Measurements from ENCODE around the gene CTNND2.
"Not testable (repeated sequence)": the region's sequence is repeated elsewhere in the genome, so short reads cannot be mapped to it uniquely, and the experiment has no call there.

Gene CTNND2

GRCh38 chr5:11620172-11620571 lies 284.1 kb downstream of the CTNND2 start:
- H3K27me3 ChIP-seq (replicated peaks in 2 of 5; ENCODE audit: control insufficient read depth in 4 of 5, insufficient read depth in 5 of 5, low read length in 4 of 5) = no peaks in the 10 kb centered on the region
- H3K4me1 ChIP-seq (ENCODE audit: control extremely low read depth in 1 of 4, control insufficient read depth in 4 of 4, insufficient read depth in 4 of 4, low read length in 3 of 4) = no peaks in the 10 kb centered on the region
- ChIA-PET POLR2A (no interaction called here), CTCF (interaction anchor here (0.9 to 1.2 kb wide), 2 partner anchors 9 to 354 kb away, joined by 3 to 6 read pairs; no protein-coding TSS in a partner anchor)
- H3K4me3 ChIP-seq (ENCODE audit: control insufficient read depth in 1 of 7, extremely low read depth in 1 of 7, insufficient read depth in 4 of 7, low read depth in 2 of 7, low read length in 6 of 7) = no peak overlapping the region
- no peak for DNase-seq
- H3K9me3 ChIP-seq (ENCODE audit: control extremely low read depth in 1 of 5, control insufficient read depth in 4 of 5, insufficient read depth in 2 of 5, low read depth in 1 of 5, low read length in 4 of 5) = peaks cover 0 to 3% (median 0%) of the 10 kb centered on the region in 5 experiments
- H3K36me3 ChIP-seq (ENCODE audit: control insufficient read depth in 4 of 4, insufficient read depth in 4 of 4, low read length in 3 of 4) = no peaks in the 10 kb centered on the region
- no peak overlapping the region for H3K27ac ChIP-seq (ENCODE audit: insufficient read depth in 1 of 2, low read depth in 1 of 2, low read length in 2 of 2, poor library complexity in 1 of 2, severe bottlenecking in 2 of 2)
- 100% methylated on average over 2 of the region's 3 CpGs for WGBS (ENCODE audit: insufficient coverage)

GRCh38 chr5:11619339-11620024 lies 284.8 kb downstream of the CTNND2 start:
- no CpG with 5 or more reads among the region's 1 CpG for WGBS (ENCODE audit: insufficient coverage)
- no peaks in the 10 kb centered on the region for H3K4me1 ChIP-seq (ENCODE audit: control extremely low read depth in 1 of 4, control insufficient read depth in 4 of 4, insufficient read depth in 4 of 4, low read length in 3 of 4)
- no peaks in the 10 kb centered on the region for H3K36me3 ChIP-seq (ENCODE audit: control insufficient read depth in 4 of 4, insufficient read depth in 4 of 4, low read length in 3 of 4)
- H3K9me3 ChIP-seq (ENCODE audit: control extremely low read depth in 1 of 5, control insufficient read depth in 4 of 5, insufficient read depth in 2 of 5, low read depth in 1 of 5, low read length in 4 of 5) = peaks cover 0 to 3% (median 0%) of the 10 kb centered on the region in 5 experiments
- ChIA-PET CTCF (interaction anchor here (0.9 to 1.2 kb wide), 3 partner anchors 9 to 353 kb away, joined by 3 to 6 read pairs (median 3); no protein-coding TSS in a partner anchor), POLR2A (no interaction called here)
- no peak overlapping the region for H3K4me3 ChIP-seq (ENCODE audit: control insufficient read depth in 1 of 7, extremely low read depth in 1 of 7, insufficient read depth in 4 of 7, low read depth in 2 of 7, low read length in 6 of 7)
- peak; percentile 31 to 54 (median 41) for DNase-seq
- H3K27ac ChIP-seq (ENCODE audit: insufficient read depth in 1 of 2, low read depth in 1 of 2, low read length in 2 of 2, poor library complexity in 1 of 2, severe bottlenecking in 2 of 2) = no peak overlapping the region
- no peaks in the 10 kb centered on the region for H3K27me3 ChIP-seq (replicated peaks in 2 of 5; ENCODE audit: control insufficient read depth in 4 of 5, insufficient read depth in 5 of 5, low read length in 4 of 5)

GRCh38 chr5:11617080-11617479 lies 287.2 kb downstream of the CTNND2 start:
- no peak overlapping the region for H3K4me3 ChIP-seq (ENCODE audit: control insufficient read depth in 1 of 7, extremely low read depth in 1 of 7, insufficient read depth in 4 of 7, low read depth in 2 of 7, low read length in 6 of 7)

GRCh38 chr5:11616624-11617023 lies 287.6 kb downstream of the CTNND2 start:
- POLR2A ChIA-PET; H3K4me1 ChIP-seq (ENCODE audit: control extremely low read depth in 1 of 4, control insufficient read depth in 4 of 4, insufficient read depth in 4 of 4, low read length in 3 of 4); H3K9me3 ChIP-seq (ENCODE audit: control extremely low read depth in 1 of 5, control insufficient read depth in 4 of 5, insufficient read depth in 2 of 5, low read depth in 1 of 5, low read length in 4 of 5); CTCF ChIA-PET; H3K4me3 ChIP-seq (ENCODE audit: control insufficient read depth in 1 of 7, extremely low read depth in 1 of 7, insufficient read depth in 4 of 7, low read depth in 2 of 7, low read length in 6 of 7); H3K27me3 ChIP-seq (replicated peaks in 2 of 5; ENCODE audit: control insufficient read depth in 4 of 5, insufficient read depth in 5 of 5, low read length in 4 of 5); H3K27ac ChIP-seq (ENCODE audit: insufficient read depth in 1 of 2, low read depth in 1 of 2, low read length in 2 of 2, poor library complexity in 1 of 2, severe bottlenecking in 2 of 2); H3K36me3 ChIP-seq (ENCODE audit: control insufficient read depth in 4 of 4, insufficient read depth in 4 of 4, low read length in 3 of 4); DNase-seq: not testable (repeated sequence)
- 97% methylated on average over 6 of the region's 7 CpGs for WGBS (ENCODE audit: insufficient coverage)

More at GRCh38 chr5:11617080-11617479, 287.2 kb downstream of the CTNND2 start:
- POLR2A ChIA-PET = no interaction called here
- 100% methylated on average over 2 of the region's 2 CpGs for WGBS (ENCODE audit: insufficient coverage)
- CTCF ChIA-PET = interaction anchor here (1.1 to 1.5 kb wide), 2 partner anchors 345 to 760 kb away, joined by 3 read pairs; no protein-coding TSS in a partner anchor
- Histone ChIP-seq H3K27ac (ENCODE audit: insufficient read depth in 1 of 2, low read depth in 1 of 2, low read length in 2 of 2, poor library complexity in 1 of 2, severe bottlenecking in 2 of 2) (no peak overlapping the region), H3K9me3 (ENCODE audit: control extremely low read depth in 1 of 5, control insufficient read depth in 4 of 5, insufficient read depth in 2 of 5, low read depth in 1 of 5, low read length in 4 of 5) (no peaks in the 10 kb centered on the region), H3K36me3 (ENCODE audit: control insufficient read depth in 4 of 4, insufficient read depth in 4 of 4, low read length in 3 of 4) (no peaks in the 10 kb centered on the region), H3K4me1 (ENCODE audit: control extremely low read depth in 1 of 4, control insufficient read depth in 4 of 4, insufficient read depth in 4 of 4, low read length in 3 of 4) (no peaks in the 10 kb centered on the region), H3K27me3 (replicated peaks in 2 of 5; ENCODE audit: control insufficient read depth in 4 of 5, insufficient read depth in 5 of 5, low read length in 4 of 5) (no peaks in the 10 kb centered on the region)
- DNase-seq = no peak

GRCh38 chr5:11611011-11611410 lies 293.2 kb downstream of the CTNND2 start:
- ChIA-PET CTCF (interaction anchor here (1.1 to 1.3 kb wide), 2 partner anchors 9 to 108 kb away, joined by 3 to 6 read pairs; no protein-coding TSS in a partner anchor), POLR2A (no interaction called here)
- Histone ChIP-seq H3K9me3 (ENCODE audit: control extremely low read depth in 1 of 5, control insufficient read depth in 4 of 5, insufficient read depth in 2 of 5, low read depth in 1 of 5, low read length in 4 of 5) (no peaks in the 10 kb centered on the region), H3K4me1 (ENCODE audit: control extremely low read depth in 1 of 4, control insufficient read depth in 4 of 4, insufficient read depth in 4 of 4, low read length in 3 of 4) (peaks cover 0 to 5% (median 2%) of the 10 kb centered on the region in 4 experiments), H3K27me3 (replicated peaks in 2 of 5; ENCODE audit: control insufficient read depth in 4 of 5, insufficient read depth in 5 of 5, low read length in 4 of 5) (no peaks in the 10 kb centered on the region), H3K4me3 (ENCODE audit: control insufficient read depth in 1 of 7, extremely low read depth in 1 of 7, insufficient read depth in 4 of 7, low read depth in 2 of 7, low read length in 6 of 7) (no peak overlapping the region), H3K27ac (ENCODE audit: insufficient read depth in 1 of 2, low read depth in 1 of 2, low read length in 2 of 2, poor library complexity in 1 of 2, severe bottlenecking in 2 of 2) (no peak overlapping the region), H3K36me3 (ENCODE audit: control insufficient read depth in 4 of 4, insufficient read depth in 4 of 4, low read length in 3 of 4) (no peaks in the 10 kb centered on the region)
- DNase-seq = peak; percentile 25 to 86 (median 81)
- 100% methylated on average over 1 of the region's 3 CpGs for WGBS (ENCODE audit: insufficient coverage)

GRCh38 chr5:11609570-11610303 lies 294.5 kb downstream of the CTNND2 start:
- WGBS (ENCODE audit: insufficient coverage) = 67% methylated on average over 1 of the region's 5 CpGs
- H3K9me3 ChIP-seq (ENCODE audit: control extremely low read depth in 1 of 5, control insufficient read depth in 4 of 5, insufficient read depth in 2 of 5, low read depth in 1 of 5, low read length in 4 of 5) = no peaks in the 10 kb centered on the region
- H3K36me3 ChIP-seq (ENCODE audit: control insufficient read depth in 4 of 4, insufficient read depth in 4 of 4, low read length in 3 of 4) = no peaks in the 10 kb centered on the region
- H3K4me3 ChIP-seq (ENCODE audit: control insufficient read depth in 1 of 7, extremely low read depth in 1 of 7, insufficient read depth in 4 of 7, low read depth in 2 of 7, low read length in 6 of 7) = peak overlapping the region in 1 of 7 experiments; percentile 14
- ChIA-PET POLR2A (no interaction called here), CTCF (interaction anchor here (0.5 to 1.3 kb wide), 3 partner anchors 10 to 99 kb away, joined by 3 to 6 read pairs (median 3); no protein-coding TSS in a partner anchor)
- DNase-seq = peak in 1 of 3 donors; percentile 4
- peaks cover 0 to 5% (median 2%) of the 10 kb centered on the region in 4 experiments for H3K4me1 ChIP-seq (ENCODE audit: control extremely low read depth in 1 of 4, control insufficient read depth in 4 of 4, insufficient read depth in 4 of 4, low read length in 3 of 4)
- no peaks in the 10 kb centered on the region for H3K27me3 ChIP-seq (replicated peaks in 2 of 5; ENCODE audit: control insufficient read depth in 4 of 5, insufficient read depth in 5 of 5, low read length in 4 of 5)
- no peak overlapping the region for H3K27ac ChIP-seq (ENCODE audit: insufficient read depth in 1 of 2, low read depth in 1 of 2, low read length in 2 of 2, poor library complexity in 1 of 2, severe bottlenecking in 2 of 2)

GRCh38 chr5:11608530-11608929 lies 295.7 kb downstream of the CTNND2 start:
- Histone ChIP-seq H3K4me1 (ENCODE audit: control extremely low read depth in 1 of 4, control insufficient read depth in 4 of 4, insufficient read depth in 4 of 4, low read length in 3 of 4) (peaks cover 0 to 5% (median 2%) of the 10 kb centered on the region in 4 experiments), H3K36me3 (ENCODE audit: control insufficient read depth in 4 of 4, insufficient read depth in 4 of 4, low read length in 3 of 4) (no peaks in the 10 kb centered on the region), H3K4me3 (ENCODE audit: control insufficient read depth in 1 of 7, extremely low read depth in 1 of 7, insufficient read depth in 4 of 7, low read depth in 2 of 7, low read length in 6 of 7) (no peak overlapping the region), H3K9me3 (ENCODE audit: control extremely low read depth in 1 of 5, control insufficient read depth in 4 of 5, insufficient read depth in 2 of 5, low read depth in 1 of 5, low read length in 4 of 5) (no peaks in the 10 kb centered on the region), H3K27me3 (replicated peaks in 2 of 5; ENCODE audit: control insufficient read depth in 4 of 5, insufficient read depth in 5 of 5, low read length in 4 of 5) (no peaks in the 10 kb centered on the region), H3K27ac (ENCODE audit: insufficient read depth in 1 of 2, low read depth in 1 of 2, low read length in 2 of 2, poor library complexity in 1 of 2, severe bottlenecking in 2 of 2) (no peak overlapping the region)
- POLR2A ChIA-PET = no interaction called here
- no peak for DNase-seq
- CTCF ChIA-PET = no interaction called here

Data from common myeloid progenitor, CD34-positive (primary cell).